NCI-H146 treated with DMSO at 0.1 percent for 48 hours (cell line): ENCODE results near the gene CEBPZOS.
"Not testable (repeated sequence)": the region's sequence is repeated elsewhere in the genome, so short reads cannot be mapped to it uniquely, and the experiment has no call there.

Source experiments
- DNase-seq: peaks from one replicate; lab custom pipeline; 2025; ENCODE audit not compliant: unreplicated experiment; lab: John Stamatoyannopoulos, UW

Gene CEBPZOS

GRCh38 chr2:37190290-37190689, 6.0 kb upstream of the CEBPZOS start:
- no peak for DNase-seq

GRCh38 chr2:37191253-37191652, 5.0 kb upstream of the CEBPZOS start:
- no peak for DNase-seq

GRCh38 chr2:37191747-37192146, 4.5 kb upstream of the CEBPZOS start:
- DNase-seq = no peak

GRCh38 chr2:37192551-37192950, 3.7 kb upstream of the CEBPZOS start:
- DNase-seq = no peak

- DNase-seq = not testable (repeated sequence)
These were observed 405 bp upstream of the CEBPZOS start for GRCh38 chr2:37195862-37196319.

- DNase-seq = no peak
These were observed 2.4 kb downstream of the CEBPZOS start for GRCh38 chr2:37198681-37199065.

- DNase-seq = no peak
These were observed 4.9 kb downstream of the CEBPZOS start for GRCh38 chr2:37201208-37201607.

- DNase-seq = no peak
These were observed 5.5 kb downstream of the CEBPZOS start for GRCh38 chr2:37201766-37202165.

GRCh38 chr2:37203708-37204107, 7.4 kb downstream of the CEBPZOS start:
- no peak for DNase-seq

- DNase-seq = not testable (repeated sequence)
These were observed 8.9 kb downstream of the CEBPZOS start for GRCh38 chr2:37205071-37205661.

- DNase-seq = no peak
These were observed 9.5 kb downstream of the CEBPZOS start for GRCh38 chr2:37205689-37206341.

GRCh38 chr2:37206760-37207159, 10.5 kb downstream of the CEBPZOS start:
- DNase-seq = not testable (repeated sequence)

- no peak for DNase-seq
These were observed 14.9 kb downstream of the CEBPZOS start for GRCh38 chr2:37211212-37211611.

GRCh38 chr2:37211939-37212338, 15.6 kb downstream of the CEBPZOS start:
- DNase-seq = no peak

- no peak for DNase-seq
These were observed 19.0 kb downstream of the CEBPZOS start for GRCh38 chr2:37215250-37215649.

- no peak for DNase-seq
These were observed 22.8 kb downstream of the CEBPZOS start for GRCh38 chr2:37219046-37219445.

GRCh38 chr2:37223131-37223530, 26.8 kb downstream of the CEBPZOS start:
- DNase-seq = no peak

GRCh38 chr2:37224063-37224462, 27.8 kb downstream of the CEBPZOS start:
- no peak for DNase-seq

- not testable (repeated sequence) for DNase-seq
These were observed 28.8 kb downstream of the CEBPZOS start for GRCh38 chr2:37225129-37225528.

- no peak for DNase-seq
These were observed 30.6 kb downstream of the CEBPZOS start for GRCh38 chr2:37226863-37227262.

- no peak for DNase-seq
These were observed 32.5 kb downstream of the CEBPZOS start for GRCh38 chr2:37228788-37229187.

GRCh38 chr2:37230581-37230980, 34.3 kb downstream of the CEBPZOS start:
- DNase-seq = no peak
